Thoracic aorta (tissue), 2 donors: ENCODE measurements around the gene MED4. TPM values are rescaled to one million over a fixed set of nuclear protein-coding genes. Genes with fewer than 3 reads are reported as not detected.

ENCODE experiments used
- ATAC-seq: fragments of 150-250 bp; one replicate; pipeline ENCODE4 v1.8.0; 2017; ENCODE audit warnings: low read depth; ENCODE audit not compliant: insufficient number of reproducible peaks, low FRiP score
- DNase-seq: peaks from one replicate; pipeline ENCODE4 v3.0.0-alpha.2; 2020; ENCODE audit warnings: low spot score
- H3K27ac ChIP-seq, 2 donors: fragments of 200-600 bp; sonication (generic); 1 replicate in 1 of 2; 2 replicates in 1 of 2; pipeline ENCODE4 v1.5.1; 2016; ENCODE audit warnings: mild to moderate bottlenecking in 2 of 2, moderate library complexity in 2 of 2
- H3K27me3 ChIP-seq: fragments of 200-600 bp; sonication (generic); replicated peaks from 2 replicates; pipeline ENCODE4 v1.6.0; 2016; ENCODE audit warnings: mild to moderate bottlenecking; ENCODE audit not compliant: insufficient read depth
- H3K36me3 ChIP-seq: fragments of 200-600 bp; sonication (generic); one replicate; pipeline ENCODE4 v1.5.1; 2016
- H3K4me1 ChIP-seq, 2 donors: fragments of 200-600 bp; sonication (generic); 1 replicate in 1 of 2; 2 replicates in 1 of 2; pipeline versions ENCODE4 v1.5.1 to v1.6.0; 2016; ENCODE audit warnings: low read depth in 2 of 2, mild to moderate bottlenecking in 1 of 2; ENCODE audit not compliant: control insufficient read depth in 1 of 2
- H3K4me3 ChIP-seq: fragments of 200-600 bp; sonication (generic); 2 replicates; pipeline ENCODE4 v1.5.1; 2016; ENCODE audit warnings: mild to moderate bottlenecking
- H3K9me3 ChIP-seq: fragments of 200-600 bp; sonication (generic); 2 replicates; pipeline ENCODE4 v1.5.1; 2016
- total RNA-seq, 2 donors: library from RNA; depleted of rRNA; stranded (reverse); fragments of >200 nt; gene quantifications; one replicate each; pipeline versions ENCODE4 v1.1.0 to v1.2.3, GENCODE V29; 2016
- TF ChIP-seq, protein P1 (sequence below): fragments of 200-600 bp; sonication (generic); IDR thresholded peaks from one replicate; pipeline ENCODE4 v1.5.1; 2019; ENCODE audit warnings: antibody characterized with exemption

Gene MED4
- total RNA-seq, 2 donors from 2014 or later: 13.3 to 35.0 TPM

GRCh38 chr13:48131533-48131932, 36.6 kb upstream of the MED4 start:
- Histone ChIP-seq H3K4me3 (no peak overlapping the region), H3K27ac (no peak overlapping the region), H3K36me3 (no peaks in the 10 kb centered on the region), H3K4me1 (peaks cover 13 to 14% of the 10 kb centered on the region in 2 donors), H3K9me3 (no peaks in the 10 kb centered on the region), H3K27me3 (no peaks in the 10 kb centered on the region)
- no peak for ATAC-seq
- TF ChIP-seq, protein P1, sequence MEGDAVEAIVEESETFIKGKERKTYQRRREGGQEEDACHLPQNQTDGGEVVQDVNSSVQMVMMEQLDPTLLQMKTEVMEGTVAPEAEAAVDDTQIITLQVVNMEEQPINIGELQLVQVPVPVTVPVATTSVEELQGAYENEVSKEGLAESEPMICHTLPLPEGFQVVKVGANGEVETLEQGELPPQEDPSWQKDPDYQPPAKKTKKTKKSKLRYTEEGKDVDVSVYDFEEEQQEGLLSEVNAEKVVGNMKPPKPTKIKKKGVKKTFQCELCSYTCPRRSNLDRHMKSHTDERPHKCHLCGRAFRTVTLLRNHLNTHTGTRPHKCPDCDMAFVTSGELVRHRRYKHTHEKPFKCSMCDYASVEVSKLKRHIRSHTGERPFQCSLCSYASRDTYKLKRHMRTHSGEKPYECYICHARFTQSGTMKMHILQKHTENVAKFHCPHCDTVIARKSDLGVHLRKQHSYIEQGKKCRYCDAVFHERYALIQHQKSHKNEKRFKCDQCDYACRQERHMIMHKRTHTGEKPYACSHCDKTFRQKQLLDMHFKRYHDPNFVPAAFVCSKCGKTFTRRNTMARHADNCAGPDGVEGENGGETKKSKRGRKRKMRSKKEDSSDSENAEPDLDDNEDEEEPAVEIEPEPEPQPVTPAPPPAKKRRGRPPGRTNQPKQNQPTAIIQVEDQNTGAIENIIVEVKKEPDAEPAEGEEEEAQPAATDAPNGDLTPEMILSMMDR: no peak
- DNase-seq: no peak

- Histone ChIP-seq H3K27me3 (no peaks in the 10 kb centered on the region), H3K9me3 (no peaks in the 10 kb centered on the region), H3K27ac (peak overlapping the region; percentile 70 to 83), H3K4me3 (peak overlapping the region; percentile 39), H3K4me1 (peaks cover 24 to 36% of the 10 kb centered on the region in 2 donors), H3K36me3 (no peaks in the 10 kb centered on the region)
- TF ChIP-seq, protein P1: peak; percentile 72
- peak; percentile 25 for DNase-seq
- ATAC-seq: peak; percentile 54
These were observed 32.3 kb upstream of the MED4 start for GRCh38 chr13:48126944-48127830.

DNA sequence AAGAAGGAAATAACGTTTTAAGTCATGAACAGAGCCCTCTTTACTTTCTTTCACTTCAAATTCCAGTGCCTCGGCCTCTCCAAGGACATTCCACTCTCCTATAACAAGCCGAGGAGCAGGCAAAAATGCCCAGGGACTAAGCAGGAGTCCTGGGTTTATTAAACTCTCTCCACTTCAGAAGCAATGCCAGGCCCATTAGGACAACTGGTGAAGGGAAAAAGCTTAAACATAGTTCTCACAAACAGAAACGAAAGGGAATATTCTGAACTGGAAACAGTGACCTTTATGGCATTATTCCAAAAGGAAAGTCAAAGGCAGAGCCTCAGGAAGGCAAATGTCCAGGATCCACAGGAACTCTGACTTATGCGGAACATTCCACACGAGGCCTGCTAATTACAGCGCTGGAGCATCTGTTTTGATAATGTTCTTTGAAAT, 30.9 kb upstream of the MED4 start:
- H3K27ac ChIP-seq: peak overlapping the region; percentile 76 to 83
- TF ChIP-seq, protein P1: no peak
- H3K4me3 ChIP-seq: peak overlapping the region; percentile 53
- H3K27me3 ChIP-seq: no peaks in the 10 kb centered on the region
- no peaks in the 10 kb centered on the region for H3K36me3 ChIP-seq
- H3K9me3 ChIP-seq: no peaks in the 10 kb centered on the region
- no peak for DNase-seq
- H3K4me1 ChIP-seq: peaks cover 24 to 44% of the 10 kb centered on the region in 2 donors
- peak; percentile 39 for ATAC-seq

DNA sequence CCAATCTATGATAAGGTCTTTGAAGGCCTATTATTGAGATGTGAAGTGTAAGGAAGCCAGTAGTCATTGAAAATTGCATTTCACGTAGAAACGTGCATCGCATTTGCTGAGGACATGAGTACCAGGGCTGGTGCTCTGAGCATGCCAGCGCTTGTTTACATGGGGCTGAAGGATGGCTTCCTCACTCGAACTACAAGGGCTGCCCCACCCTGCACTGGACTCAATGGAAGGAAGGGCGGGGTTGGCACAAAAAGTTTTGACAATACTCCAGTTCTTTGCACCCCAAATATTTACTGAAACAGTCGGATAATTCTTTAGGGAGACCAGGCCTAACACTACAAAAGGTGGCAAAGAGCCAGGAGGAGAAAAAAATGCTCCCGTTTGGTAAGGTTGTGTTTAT, 28.9 kb upstream of the MED4 start:
- no peak overlapping the region for H3K27ac ChIP-seq
- H3K4me1 ChIP-seq: peaks cover 24 to 44% of the 10 kb centered on the region in 2 donors
- no peak for ATAC-seq

DNA sequence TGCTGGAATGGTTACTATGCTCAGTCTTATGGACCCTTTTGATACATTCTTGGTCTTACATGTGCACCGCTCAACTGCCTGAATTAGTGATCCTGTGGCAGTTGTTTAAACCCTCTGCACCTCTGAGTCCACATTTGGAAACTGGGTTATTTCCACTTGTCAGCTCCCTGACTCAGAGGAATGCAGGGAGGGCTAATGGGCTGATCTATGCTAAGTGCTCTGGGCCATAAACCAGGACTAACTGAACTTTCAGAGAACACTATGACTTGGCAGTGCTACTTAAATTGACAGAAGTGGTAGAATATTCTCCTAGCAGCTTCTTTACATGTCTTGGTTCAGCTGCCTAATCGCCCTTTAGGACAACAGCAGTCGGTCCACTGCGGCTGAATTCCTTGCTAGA, 26.8 kb upstream of the MED4 start:
- no peaks in the 10 kb centered on the region for H3K27me3 ChIP-seq
- H3K4me3 ChIP-seq: no peak overlapping the region
- H3K36me3 ChIP-seq: no peaks in the 10 kb centered on the region
- ATAC-seq: no peak
- peaks cover 13 to 33% of the 10 kb centered on the region in 2 donors for H3K4me1 ChIP-seq
- TF ChIP-seq, protein P1: no peak
- no peak for DNase-seq
- no peak overlapping the region for H3K27ac ChIP-seq
- H3K9me3 ChIP-seq: no peaks in the 10 kb centered on the region

More for the DNA sequence above, 28.9 kb upstream of the MED4 start:
- H3K9me3 ChIP-seq: no peaks in the 10 kb centered on the region
- TF ChIP-seq, protein P1: no peak
- no peak for DNase-seq
- H3K4me3 ChIP-seq: no peak overlapping the region
- no peaks in the 10 kb centered on the region for H3K27me3 ChIP-seq
- no peaks in the 10 kb centered on the region for H3K36me3 ChIP-seq
